Spleen (tissue), 11 donors: Measurements from ENCODE around the gene ADORA1. TPM values are rescaled to one million over a fixed set of nuclear protein-coding genes. Genes with fewer than 3 reads are reported as not detected.

Experiments used
- DNase-seq: peaks from one replicate; pipeline ENCODE4 v3.0.0-alpha.2; 2020
- H3K27ac ChIP-seq, 8 donors: fragments of 200-600 bp; sonication (generic) in 7 of 8; 1 replicate in 4 of 8; 2 replicates in 4 of 8; pipeline versions ENCODE4 v1.5.0 to v1.8.0; 2016 to 2021; ENCODE audit warnings: inconsistent platforms in 4 of 8, mild to moderate bottlenecking in 4 of 8, moderate library complexity in 1 of 8
- H3K27me3 ChIP-seq, 7 donors: fragments of 200-600 bp; sonication (generic) in 6 of 7; replicated peaks in 1 of 7; 1 replicate in 4 of 7; 2 replicates in 3 of 7; pipeline versions ENCODE4 v1.5.0 to v1.8.0; 2016 to 2021; ENCODE audit warnings: inconsistent platforms in 3 of 7, mild to moderate bottlenecking in 1 of 7
- H3K36me3 ChIP-seq, 6 donors: fragments of 200-600 bp; sonication (generic) in 5 of 6; 1 replicate in 4 of 6; 2 replicates in 2 of 6; pipeline versions ENCODE4 v1.5.0 to v1.8.0; 2016 to 2021; ENCODE audit warnings: inconsistent platforms in 2 of 6
- H3K4me1 ChIP-seq, 6 donors: fragments of 200-600 bp; sonication (generic) in 5 of 6; 1 replicate in 3 of 6; 2 replicates in 3 of 6; pipeline versions ENCODE4 v1.5.0 to v1.8.0; 2016 to 2021; ENCODE audit warnings: inconsistent platforms in 3 of 6
- H3K4me3 ChIP-seq, 8 donors: fragments of 200-600 bp; sonication (generic) in 7 of 8; 1 replicate in 4 of 8; 2 replicates in 4 of 8; pipeline versions ENCODE4 v1.5.0 to v1.8.0; 2016 to 2021; ENCODE audit warnings: inconsistent platforms in 4 of 8, mild to moderate bottlenecking in 4 of 8, moderate library complexity in 2 of 8
- H3K9me3 ChIP-seq, 8 donors: fragments of 200-600 bp; sonication (generic) in 7 of 8; 1 replicate in 4 of 8; 2 replicates in 4 of 8; pipeline versions ENCODE4 v1.5.0 to v1.8.0; 2016 to 2021; ENCODE audit warnings: inconsistent platforms in 4 of 8
- CTCF ChIP-seq, 11 experiments: fragments of 200-600 bp in 7 of 11; fragments of 450-650 bp in 4 of 11; sonication (generic) in 4 of 11; IDR thresholded peaks in 8 of 11; conservative IDR thresholded peaks in 3 of 11; 1 replicate in 7 of 11; 2 replicates in 4 of 11; pipeline versions ENCODE4 v1.4.0 to v1.8.0; 2016 to 2021; ENCODE audit warnings: antibody characterized with exemption in 11 of 11, inconsistent platforms in 4 of 11, mild to moderate bottlenecking in 1 of 11
- POLR2A ChIP-seq, 3 donors: fragments of 450-650 bp; IDR thresholded peaks; one replicate each; pipeline ENCODE4 v1.5.1; 2017; ENCODE audit warnings: antibody characterized with exemption in 3 of 3, mild to moderate bottlenecking in 1 of 3
- POLR2AphosphoS5 ChIP-seq, 3 donors: sonication (generic); formaldehyde crosslinking; IDR thresholded peaks; one replicate each; pipeline ENCODE4 v1.5.1; 2017; ENCODE audit warnings: antibody characterized with exemption in 3 of 3
- WGBS, 5 donors: extraction: QIAGEN DNeasy Blood & Tissue Kit in 3 of 5; methylation state at CpG; one replicate each; pipeline versions ENCODE4 v1.1.5 to v1.1.7; 2013 to 2018; 5-methylcytosine and 5-hydroxymethylcytosine counted together
- intact Hi-C: fragments of 100-400 bp; cut with DNase I; formaldehyde crosslinking; loops from one replicate; pipeline ENCODE4 v1.15.0; 2023; ENCODE audit warnings: low total_unique reads
- polyA plus RNA-seq, 3 donors: library from polyadenylated mRNA; stranded (reverse); fragments of 200-250 nt; gene quantifications; one replicate each; pipeline ENCODE4 v1.2.1, GENCODE V29; 2013
- total RNA-seq, 7 donors: library from RNA; depleted of rRNA in 3 of 7; stranded (reverse); fragments of >200 nt in 3 of 7; fragmentation: NEBNext Ultra II Directional in 4 of 7; extraction: Animal tissue kit (Norgen Biotek cat#: 25700) in 4 of 7; gene quantifications; one replicate each; pipeline versions ENCODE4 v1.1.0 to v1.2.1, GENCODE V29; 2016 to 2021
- donor health status: healthy with polysubstance abuse.
- donor health status: DM: no; HTN: no; CAD: no; lungs with moderate emphysema.
- donor health status: DM: no; HTN: no; CAD: no.
- donor health status: Bipolar disorder and iron deficiency.
- donor health status: healthy.
- donor health status: DM: no; HTN: no; CAD: no.
- donor health status: DM: yes; HTN: yes; CAD: no.

ADORA1 gene
- total and polyA plus RNA-seq, 10 donors = 0.37 to 13.5 (median 5.3) TPM

- H3K36me3 ChIP-seq = no peaks in the 10 kb centered on the region
- no peak for DNase-seq
Observed at GRCh38 chr1:203129501-203130231, 2.1 kb downstream of the ADORA1 start.

GRCh38 chr1:203130358-203130985 is 2.9 kb downstream of the ADORA1 start:
- no peak overlapping the region for H3K4me3 ChIP-seq
- DNase-seq = no peak
- TF ChIP-seq CTCF (IDR thresholded peaks at IDR 0.05 in 8 of 11, conservative IDR thresholded peaks at IDR 0.05 in 3 of 11) = no peak
- no peak for TF ChIP-seq POLR2A (IDR thresholded peaks at IDR 0.05)
- no peak for TF ChIP-seq POLR2AphosphoS5 (IDR thresholded peaks at IDR 0.05)
- H3K27ac ChIP-seq = peak overlapping the region in 1 of 8 donors; percentile 9
- H3K36me3 ChIP-seq = no peaks in the 10 kb centered on the region
- H3K4me1 ChIP-seq = peaks cover 10 to 59% (median 42%) of the 10 kb centered on the region in 6 donors
- intact Hi-C loops = no loop called here
- 58 to 90% (median 76%) methylated on average over 3 of the region's 3 CpGs for WGBS, 5 donors
- H3K27me3 ChIP-seq = peaks cover 0 to 83% (median 23%) of the 10 kb centered on the region in 7 donors
- no peaks in the 10 kb centered on the region for H3K9me3 ChIP-seq

More at GRCh38 chr1:203129501-203130231, 2.1 kb downstream of the ADORA1 start:
- no peaks in the 10 kb centered on the region for H3K9me3 ChIP-seq
- peak overlapping the region in 3 of 8 donors; percentile 35 to 64 (median 45) for H3K4me3 ChIP-seq
- H3K27ac ChIP-seq = peak overlapping the region in 2 of 8 donors; percentile 9 to 14
- 56 to 68% (median 63%) methylated on average over 7 of the region's 7 CpGs for WGBS, 5 donors
- H3K27me3 ChIP-seq = peaks cover 0 to 87% (median 23%) of the 10 kb centered on the region in 7 donors
- TF ChIP-seq POLR2A (IDR thresholded peaks at IDR 0.05) = no peak
- no peak for TF ChIP-seq POLR2AphosphoS5 (IDR thresholded peaks at IDR 0.05)
- TF ChIP-seq CTCF (IDR thresholded peaks at IDR 0.05 in 8 of 11, conservative IDR thresholded peaks at IDR 0.05 in 3 of 11) = no peak
- intact Hi-C loops = no loop called here
- H3K4me1 ChIP-seq = peaks cover 9 to 62% (median 44%) of the 10 kb centered on the region in 6 donors

GRCh38 chr1:203131548-203132200 is 4.1 kb downstream of the ADORA1 start:
- Histone ChIP-seq H3K27me3 (peaks cover 0 to 79% (median 17%) of the 10 kb centered on the region in 7 donors), H3K27ac (peak overlapping the region in 1 of 8 donors; percentile 18), H3K9me3 (no peaks in the 10 kb centered on the region), H3K4me3 (no peak overlapping the region), H3K36me3 (no peaks in the 10 kb centered on the region), H3K4me1 (peaks cover 13 to 59% (median 38%) of the 10 kb centered on the region in 6 donors)
- no peak for DNase-seq
- intact Hi-C loops = no loop called here
- TF ChIP-seq POLR2AphosphoS5 (IDR thresholded peaks at IDR 0.05) (no peak), CTCF (IDR thresholded peaks at IDR 0.05 in 8 of 11, conservative IDR thresholded peaks at IDR 0.05 in 3 of 11) (no peak), POLR2A (IDR thresholded peaks at IDR 0.05) (no peak)
- 78 to 88% (median 84%) methylated on average over 8 to 9 of the region's 9 CpGs for WGBS, 5 donors
